Aorta (tissue), 5 donors: ENCODE data around the gene HS3ST4. TPM values are rescaled to one million over a fixed set of nuclear protein-coding genes. Genes with fewer than 3 reads are reported as not detected.

ENCODE experiments used
- ATAC-seq: fragments of 200-7000 bp; cut with Tn5 transposase; one replicate; pipeline ENCODE4 v1.9.1; 2022; ENCODE audit warnings: moderate library complexity; ENCODE audit not compliant: low FRiP score
- DNase-seq, 2 donors: peaks; one replicate each; pipeline ENCODE4 v3.0.0-alpha.2; 2020
- H3K27ac ChIP-seq, 2 donors: one replicate each; pipeline ENCODE4 v1.5.1; 2013; ENCODE audit warnings: low read length in 2 of 2, mild to moderate bottlenecking in 2 of 2, moderate library complexity in 2 of 2, control low read depth in 1 of 2, inconsistent platforms in 1 of 2, low read depth in 1 of 2
- H3K27me3 ChIP-seq, 2 donors: one replicate each; pipeline ENCODE4 v1.6.1; 2013; ENCODE audit warnings: control low read depth in 1 of 2, low read length in 1 of 2, mild to moderate bottlenecking in 1 of 2, moderate library complexity in 1 of 2; ENCODE audit not compliant: insufficient read depth in 2 of 2, control insufficient read depth in 1 of 2
- H3K36me3 ChIP-seq, 2 donors: one replicate each; pipeline ENCODE4 v1.6.1; 2013; ENCODE audit warnings: control low read depth in 1 of 2, low read length in 1 of 2, mild to moderate bottlenecking in 1 of 2; ENCODE audit not compliant: insufficient read depth in 2 of 2, control insufficient read depth in 1 of 2
- H3K4me1 ChIP-seq, 2 donors: one replicate each; pipeline ENCODE4 v1.6.1; 2013; ENCODE audit warnings: low read length in 2 of 2, control low read depth in 1 of 2, mild to moderate bottlenecking in 1 of 2, moderate library complexity in 1 of 2; ENCODE audit not compliant: insufficient read depth in 2 of 2, control insufficient read depth in 1 of 2
- H3K4me3 ChIP-seq, 2 donors: one replicate each; pipeline ENCODE4 v1.5.1; 2013; ENCODE audit warnings: low read length in 2 of 2, control low read depth in 1 of 2, mild to moderate bottlenecking in 1 of 2
- H3K9me3 ChIP-seq: one replicate; pipeline ENCODE4 v1.6.1; 2013; ENCODE audit warnings: mild to moderate bottlenecking, low read length; ENCODE audit not compliant: control insufficient read depth
- WGBS, 2 donors: extraction: QIAGEN DNeasy Blood & Tissue Kit; methylation state at CpG; one replicate each; pipeline ENCODE4 v1.1.7; 2013; 5-methylcytosine and 5-hydroxymethylcytosine counted together
- intact Hi-C, 2 donors: fragments of 100-400 bp; cut with DNase I; formaldehyde crosslinking; loops; one replicate each; pipeline versions ENCODE4 v1.14.2 to v1.15.0; 2022
- polyA plus RNA-seq, 2 donors: library from polyadenylated mRNA; stranded (reverse); fragments of 200-250 nt; gene quantifications; one replicate each; pipeline ENCODE4 v1.2.3, GENCODE V29; 2013
- total RNA-seq, 2 donors: library from RNA; stranded (reverse); fragmentation: NEBNext Ultra II Directional; extraction: Animal tissue kit (Norgen Biotek cat#: 25700); gene quantifications; one replicate each; pipeline ENCODE4 v1.2.1, GENCODE V29; 2021
- donor health status: healthy with polysubstance abuse.
- donor health status: Bipolar disorder and iron deficiency.
- donor health status: DM: no; HTN: no; CAD: no.
- donor health status: DM: no; HTN: no; CAD: no.
- donor health status: DM: yes; HTN: yes; CAD: no.

Gene HS3ST4
- total and polyA plus RNA-seq, 4 donors = not detected

DNA sequence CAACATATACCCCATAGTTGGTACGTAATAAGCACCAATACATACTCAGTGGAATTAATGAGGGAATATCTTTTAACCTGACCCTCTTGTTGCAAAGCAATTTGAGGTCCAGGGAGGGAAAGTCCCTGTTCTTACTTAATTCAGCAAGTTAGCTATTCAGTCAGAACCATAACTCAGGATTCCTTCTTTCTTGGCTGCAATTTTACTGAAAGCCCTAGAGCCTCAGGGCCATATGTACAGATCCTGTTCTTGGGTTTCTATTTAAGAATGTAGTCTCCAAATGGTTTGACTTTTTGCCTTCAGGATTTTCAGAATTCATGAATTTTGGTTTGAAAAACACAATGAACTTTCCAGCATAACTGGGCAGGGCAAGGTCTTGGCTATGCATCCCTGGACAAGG lies 436.5 kb downstream of the HS3ST4 start:
- intact Hi-C loops = no loop called here
- WGBS, 2 donors = 60 to 76% methylated on average over 1 of the region's 1 CpG
- Histone ChIP-seq H3K27me3 (no peaks in the 10 kb centered on the region), H3K36me3 (no peaks in the 10 kb centered on the region), H3K27ac (no peak overlapping the region), H3K4me1 (no peaks in the 10 kb centered on the region), H3K9me3 (peaks cover 2% of the 10 kb centered on the region), H3K4me3 (no peak overlapping the region)
- no peak for DNase-seq
- ATAC-seq = no peak

GRCh38 chr16:26129997-26130396 lies 438.2 kb downstream of the HS3ST4 start:
- intact Hi-C loops = no loop called here
- no peak for ATAC-seq
- no peaks in the 10 kb centered on the region for H3K36me3 ChIP-seq
- 64 to 68% methylated on average over 9 of the region's 9 CpGs for WGBS, 2 donors
- peaks cover 2% of the 10 kb centered on the region for H3K9me3 ChIP-seq
- H3K4me3 ChIP-seq = no peak overlapping the region
- no peak overlapping the region for H3K27ac ChIP-seq
- H3K27me3 ChIP-seq = no peaks in the 10 kb centered on the region
- no peaks in the 10 kb centered on the region for H3K4me1 ChIP-seq
- no peak for DNase-seq

DNA sequence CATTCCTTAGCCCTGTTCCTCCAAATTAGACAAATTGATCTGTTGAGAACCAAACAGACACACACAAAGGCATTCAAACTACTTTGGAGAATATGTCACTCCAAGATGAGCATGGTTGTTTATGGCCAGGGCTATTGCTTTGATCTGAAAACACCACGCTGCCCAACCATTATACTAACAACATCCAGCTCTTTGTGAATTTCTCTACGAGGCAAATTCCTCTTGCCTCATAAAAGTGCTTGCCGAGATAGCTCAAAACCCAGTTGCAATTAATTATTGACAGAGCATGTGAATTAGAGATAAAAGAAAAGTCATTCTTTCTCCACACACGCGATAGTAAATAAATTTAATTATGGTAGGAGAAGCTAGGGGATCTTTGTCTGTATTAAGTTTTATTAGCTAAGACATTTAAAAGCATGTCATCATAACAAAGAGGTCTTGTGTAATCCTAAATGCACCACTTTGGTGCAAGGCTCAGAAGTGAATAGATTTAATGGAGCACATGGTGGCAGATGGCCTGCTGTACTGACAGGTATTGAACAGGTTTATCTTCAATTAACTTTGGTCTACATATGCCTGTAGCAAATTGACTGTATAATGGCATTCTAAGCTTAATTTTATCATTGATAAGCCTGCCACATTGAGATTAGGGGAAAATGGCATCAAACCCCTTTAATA lies 441.8 kb downstream of the HS3ST4 start:
- no peak overlapping the region for H3K4me3 ChIP-seq
- no peaks in the 10 kb centered on the region for H3K4me1 ChIP-seq
- 34% methylated on average over 5 of the region's 5 CpGs for WGBS, 2 donors
- DNase-seq (no peak), ATAC-seq (no peak)
- H3K36me3 ChIP-seq = no peaks in the 10 kb centered on the region
- intact Hi-C loops = no loop called here
- no peaks in the 10 kb centered on the region for H3K27me3 ChIP-seq
- H3K27ac ChIP-seq = no peak overlapping the region
- no peaks in the 10 kb centered on the region for H3K9me3 ChIP-seq

DNA sequence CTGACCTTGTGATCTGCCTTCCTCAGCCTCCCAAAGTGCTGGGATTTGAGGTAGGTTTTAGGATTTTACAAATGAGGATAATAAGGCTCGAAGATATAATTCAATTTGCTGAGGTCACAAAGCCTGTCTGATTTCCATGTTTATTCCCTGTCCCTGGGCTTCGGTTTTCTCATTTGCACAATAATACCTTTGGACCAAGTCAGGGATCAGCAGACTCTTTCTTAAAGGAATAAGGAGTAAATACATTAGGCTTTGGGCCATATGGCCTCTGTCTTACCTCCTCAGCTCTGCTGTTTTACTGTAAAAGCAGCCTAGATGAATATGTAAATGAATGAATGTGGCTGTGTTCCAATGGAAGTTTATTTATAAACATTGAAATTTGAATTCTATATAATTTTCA lies 442.8 kb downstream of the HS3ST4 start:
- Histone ChIP-seq H3K4me3 (no peak overlapping the region), H3K27me3 (no peaks in the 10 kb centered on the region), H3K4me1 (no peaks in the 10 kb centered on the region), H3K27ac (no peak overlapping the region), H3K9me3 (no peaks in the 10 kb centered on the region), H3K36me3 (no peaks in the 10 kb centered on the region)
- no peak for DNase-seq
- no peak for ATAC-seq
- intact Hi-C loops = no loop called here
- 64 to 66% methylated on average over 2 of the region's 2 CpGs for WGBS, 2 donors

DNA sequence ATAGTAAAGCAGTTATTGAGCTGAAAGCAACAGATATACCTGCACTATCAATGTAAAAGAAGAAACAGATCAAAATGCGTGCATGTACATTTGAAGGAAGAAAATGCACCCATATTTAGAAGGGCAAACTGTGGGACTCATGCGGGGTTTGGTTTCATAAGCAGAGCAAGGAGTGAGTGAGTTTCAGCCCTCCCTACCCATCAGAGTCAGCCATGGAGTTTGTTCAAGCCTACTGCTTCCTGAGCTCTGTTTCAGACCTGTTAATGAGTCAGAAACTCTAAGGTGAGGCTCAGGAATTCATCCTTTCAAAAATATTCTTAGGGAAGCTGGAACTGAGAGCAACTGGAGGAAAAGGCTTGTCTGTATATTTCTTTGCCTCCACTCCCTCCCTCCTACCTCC lies 446.2 kb downstream of the HS3ST4 start:
- ATAC-seq (no peak), DNase-seq (no peak)
- Histone ChIP-seq H3K4me3 (no peak overlapping the region), H3K27ac (no peak overlapping the region), H3K4me1 (no peaks in the 10 kb centered on the region), H3K9me3 (no peaks in the 10 kb centered on the region), H3K27me3 (no peaks in the 10 kb centered on the region), H3K36me3 (no peaks in the 10 kb centered on the region)
- 83 to 87% methylated on average over 2 of the region's 2 CpGs for WGBS, 2 donors
- intact Hi-C loops = no loop called here

DNA sequence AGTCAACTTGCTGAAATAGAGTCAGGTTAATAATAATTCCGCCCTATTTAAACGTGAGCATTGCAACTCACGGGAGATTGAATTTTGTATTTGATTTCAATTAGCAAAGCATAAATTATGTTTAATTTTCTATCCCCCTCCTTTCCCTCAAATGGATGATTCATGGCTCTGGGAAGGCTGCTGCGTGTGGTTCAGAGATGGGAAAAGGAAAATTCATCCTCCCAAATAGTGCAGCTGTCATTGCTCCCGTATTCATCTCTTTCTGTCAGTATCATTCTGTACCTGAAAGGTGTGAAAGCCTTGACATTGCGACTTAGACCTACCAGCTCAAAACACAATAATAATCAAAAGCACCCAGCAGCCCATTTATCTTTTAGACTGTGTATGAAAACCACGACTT lies 447.3 kb downstream of the HS3ST4 start:
- H3K9me3 ChIP-seq = peaks cover under 1% of the 10 kb centered on the region
- no peak overlapping the region for H3K4me3 ChIP-seq
- H3K27me3 ChIP-seq = no peaks in the 10 kb centered on the region
- no peak for DNase-seq
- H3K4me1 ChIP-seq = no peaks in the 10 kb centered on the region
- 63 to 74% methylated on average over 7 of the region's 7 CpGs for WGBS, 2 donors
- no peak overlapping the region for H3K27ac ChIP-seq
- intact Hi-C loops = no loop called here
- no peaks in the 10 kb centered on the region for H3K36me3 ChIP-seq
- ATAC-seq = no peak

- H3K9me3 ChIP-seq = peaks cover 2% of the 10 kb centered on the region
- WGBS, 2 donors = 49 to 66% methylated on average over 1 of the region's 1 CpG
- H3K27ac ChIP-seq = no peak overlapping the region
- H3K27me3 ChIP-seq = no peaks in the 10 kb centered on the region
- H3K4me1 ChIP-seq = no peaks in the 10 kb centered on the region
- ATAC-seq (no peak), DNase-seq (no peak)
- intact Hi-C loops = no loop called here
- no peak overlapping the region for H3K4me3 ChIP-seq
- H3K36me3 ChIP-seq = no peaks in the 10 kb centered on the region
Observed at GRCh38 chr16:26139884-26140283, 448.1 kb downstream of the HS3ST4 start.

- Histone ChIP-seq H3K9me3 (no peaks in the 10 kb centered on the region), H3K27me3 (no peaks in the 10 kb centered on the region), H3K36me3 (no peaks in the 10 kb centered on the region), H3K4me3 (no peak overlapping the region), H3K4me1 (no peaks in the 10 kb centered on the region), H3K27ac (no peak overlapping the region)
- ATAC-seq (no peak), DNase-seq (no peak)
- intact Hi-C loops = no loop called here
- WGBS, 2 donors = 46 to 63% methylated on average over 5 of the region's 5 CpGs
Observed at GRCh38 chr16:26149364-26150190, 457.8 kb downstream of the HS3ST4 start.

GRCh38 chr16:26155221-26155620 lies 463.5 kb downstream of the HS3ST4 start:
- H3K36me3 ChIP-seq = no peaks in the 10 kb centered on the region
- no peak overlapping the region for H3K27ac ChIP-seq
- H3K4me3 ChIP-seq = no peak overlapping the region
- intact Hi-C loops = no loop called here
- H3K4me1 ChIP-seq = no peaks in the 10 kb centered on the region
- H3K9me3 ChIP-seq = no peaks in the 10 kb centered on the region
- 27 to 32% methylated on average over 1 of the region's 1 CpG for WGBS, 2 donors
- DNase-seq (no peak), ATAC-seq (no peak)
- H3K27me3 ChIP-seq = no peaks in the 10 kb centered on the region
